ENCODE results near the gene GTPBP1.

The GTPBP1 gene

GRCh38 chr22:38737302-38738060 is 31.7 kb downstream of the GTPBP1 start:
- H3K4me1 ChIP-seq: no peaks in the 10 kb centered on the region
- H3K4me3 ChIP-seq (ENCODE audit: low read depth, low read length): no peak overlapping the region
- H3K9ac ChIP-seq: no peak overlapping the region
- H3K79me2 ChIP-seq: no peaks in the 10 kb centered on the region
- H3K36me3 ChIP-seq (ENCODE audit: control insufficient read depth, insufficient read depth, low read length): no peaks in the 10 kb centered on the region
- no peaks in the 10 kb centered on the region for H3K9me3 ChIP-seq (ENCODE audit: control insufficient read depth, low read length)
- H3K27ac ChIP-seq: no peak overlapping the region
- TF ChIP-seq CTCF (IDR thresholded peaks at IDR 0.05): no peak
- H3K27me3 ChIP-seq (ENCODE audit: control insufficient read depth, insufficient read depth, low read length): no peaks in the 10 kb centered on the region
- no peak overlapping the region for H3K4me2 ChIP-seq (ENCODE audit: low read length)
- H2AFZ ChIP-seq: no peak overlapping the region

DNA sequence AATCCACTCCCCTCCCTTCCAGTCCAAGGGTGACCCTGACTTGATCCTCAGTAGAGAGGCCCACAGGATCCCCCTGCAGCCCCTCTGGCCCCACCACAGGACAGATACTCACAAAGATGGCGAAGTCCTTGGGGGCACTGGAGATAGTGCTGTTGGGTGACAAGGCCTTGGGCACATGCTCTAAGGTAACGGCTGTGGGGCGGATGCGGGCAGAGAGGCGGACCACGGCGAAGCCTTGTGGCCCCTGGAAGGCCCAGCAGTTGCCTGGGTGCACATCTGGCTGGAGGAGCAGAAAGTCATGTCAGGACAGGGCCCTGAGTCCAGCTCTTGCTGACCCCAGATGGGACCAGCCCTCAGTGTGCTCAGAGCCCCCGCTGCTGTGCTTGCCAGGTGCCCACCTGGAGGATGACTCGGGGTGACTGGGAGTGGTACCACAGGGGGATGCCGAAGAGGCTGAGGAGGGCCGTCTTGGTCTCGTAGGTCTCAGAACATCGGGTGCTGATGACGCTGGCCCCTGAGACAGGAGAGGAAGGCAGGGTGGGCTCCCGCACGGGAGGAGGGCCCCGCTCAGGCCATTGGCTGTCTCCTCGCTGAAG is 32.8 kb downstream of the GTPBP1 start:
- no peak for TF ChIP-seq CTCF (IDR thresholded peaks at IDR 0.05)
- H3K9me3 ChIP-seq (ENCODE audit: control insufficient read depth, low read length): no peaks in the 10 kb centered on the region
- no peaks in the 10 kb centered on the region for H3K27me3 ChIP-seq (ENCODE audit: control insufficient read depth, insufficient read depth, low read length)
- H3K4me1 ChIP-seq: no peaks in the 10 kb centered on the region
- H3K27ac ChIP-seq: no peak overlapping the region
- no peak overlapping the region for H3K4me2 ChIP-seq (ENCODE audit: low read length)
- H2AFZ ChIP-seq: no peak overlapping the region
- no peaks in the 10 kb centered on the region for H3K79me2 ChIP-seq
- H3K4me3 ChIP-seq (ENCODE audit: low read depth, low read length): no peak overlapping the region
- no peak overlapping the region for H3K9ac ChIP-seq
- H3K36me3 ChIP-seq (ENCODE audit: control insufficient read depth, insufficient read depth, low read length): no peaks in the 10 kb centered on the region

DNA sequence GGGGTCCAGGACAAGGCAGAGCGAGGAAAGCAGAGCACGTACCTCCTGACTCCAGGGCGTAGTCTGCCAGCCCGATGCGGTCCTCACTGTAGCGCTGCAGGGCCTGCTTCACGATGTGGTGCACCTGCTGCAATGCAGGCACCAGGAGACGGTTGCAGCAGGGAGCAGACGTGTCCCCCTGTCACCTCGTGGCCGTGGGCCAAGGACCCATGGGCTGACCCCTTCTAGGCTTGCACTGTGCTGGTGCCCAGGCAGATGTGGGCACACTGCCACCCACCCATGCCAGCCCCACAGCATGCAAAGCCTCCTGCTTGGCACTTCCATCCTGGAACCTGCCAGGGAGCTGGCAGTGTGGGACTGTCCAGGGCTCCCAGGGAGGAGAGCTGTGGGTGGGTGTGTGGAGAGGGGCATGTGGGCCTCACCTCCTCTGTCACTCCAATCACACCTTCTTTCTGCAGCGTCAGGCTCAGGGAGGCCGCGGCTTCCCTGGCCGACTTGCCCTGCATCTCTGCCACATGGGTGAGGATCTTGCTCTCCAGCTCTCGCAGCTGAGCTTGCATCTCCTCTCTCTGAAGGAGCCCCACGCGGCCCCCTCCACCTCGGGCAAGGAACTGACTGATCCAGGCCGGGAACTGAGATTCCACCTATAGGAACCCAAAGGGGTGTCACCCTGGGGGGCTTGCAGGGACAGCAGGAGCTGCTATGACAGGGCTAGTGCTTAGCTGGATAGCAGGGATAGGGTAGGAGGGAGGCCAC is 33.7 kb downstream of the GTPBP1 start:
- H3K79me2 ChIP-seq: no peaks in the 10 kb centered on the region
- H3K9ac ChIP-seq: no peak overlapping the region
- no peaks in the 10 kb centered on the region for H3K36me3 ChIP-seq (ENCODE audit: control insufficient read depth, insufficient read depth, low read length)
- H3K27ac ChIP-seq: no peak overlapping the region
- TF ChIP-seq CTCF (IDR thresholded peaks at IDR 0.05): no peak
- H3K4me1 ChIP-seq: no peaks in the 10 kb centered on the region
- H2AFZ ChIP-seq: no peak overlapping the region
- H3K27me3 ChIP-seq (ENCODE audit: control insufficient read depth, insufficient read depth, low read length): no peaks in the 10 kb centered on the region
- H3K4me2 ChIP-seq (ENCODE audit: low read length): no peak overlapping the region
- no peak overlapping the region for H3K4me3 ChIP-seq (ENCODE audit: low read depth, low read length)
- no peaks in the 10 kb centered on the region for H3K9me3 ChIP-seq (ENCODE audit: control insufficient read depth, low read length)

DNA sequence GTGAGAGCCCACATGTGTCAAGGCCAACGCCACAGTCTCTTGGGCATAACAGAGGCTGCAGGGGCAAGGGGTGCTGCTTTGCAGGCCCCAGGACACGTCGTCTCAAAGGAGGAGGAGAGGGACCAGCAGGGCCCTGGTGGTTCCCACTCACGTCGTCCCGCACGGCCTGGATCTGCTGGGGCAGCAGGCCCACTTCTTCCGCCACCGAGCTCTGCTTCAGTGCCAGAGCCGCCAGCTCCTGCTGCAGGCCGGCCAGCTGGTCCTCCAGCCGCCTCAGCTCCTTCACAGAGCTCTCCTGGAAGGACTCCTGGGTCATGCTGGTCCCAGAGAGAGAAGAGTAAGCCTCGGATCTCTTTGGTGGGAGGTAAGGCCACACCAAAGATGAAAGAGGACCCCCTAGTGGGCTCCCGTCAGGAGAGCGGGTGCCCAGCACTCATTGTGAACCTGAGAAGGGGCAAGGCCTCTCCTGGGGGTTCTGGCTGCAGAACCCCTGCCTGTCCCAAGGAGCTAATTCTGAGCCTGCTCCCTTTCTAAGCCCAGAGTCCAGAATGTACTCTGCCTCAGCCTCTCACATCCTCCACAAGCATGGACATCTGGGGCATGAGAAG is 34.5 kb downstream of the GTPBP1 start:
- H3K4me3 ChIP-seq (ENCODE audit: low read depth, low read length): no peak overlapping the region
- H3K27ac ChIP-seq: no peak overlapping the region
- H2AFZ ChIP-seq: no peak overlapping the region
- no peaks in the 10 kb centered on the region for H3K36me3 ChIP-seq (ENCODE audit: control insufficient read depth, insufficient read depth, low read length)
- no peak overlapping the region for H3K9ac ChIP-seq
- H3K27me3 ChIP-seq (ENCODE audit: control insufficient read depth, insufficient read depth, low read length): no peaks in the 10 kb centered on the region
- no peaks in the 10 kb centered on the region for H3K9me3 ChIP-seq (ENCODE audit: control insufficient read depth, low read length)
- no peaks in the 10 kb centered on the region for H3K4me1 ChIP-seq
- no peaks in the 10 kb centered on the region for H3K79me2 ChIP-seq
- TF ChIP-seq CTCF (IDR thresholded peaks at IDR 0.05): no peak
- no peak overlapping the region for H3K4me2 ChIP-seq (ENCODE audit: low read length)

All from parathyroid adenoma (tissue), 2 donors.